ENCODE measurements around the gene RNASEH2B. TPM values are rescaled to one million over a fixed set of nuclear protein-coding genes. Genes with fewer than 3 reads are reported as not detected.

The RNASEH2B gene
- total and polyA plus RNA-seq, 12 donors: 23.5 to 77.1 (median 33.0) TPM

- 94 to 97% (median 95%) methylated on average over 2 of the region's 2 CpGs for WGBS, 4 donors
- no peak for TF ChIP-seq CTCF (IDR thresholded peaks at IDR 0.05)
- no peak for TF ChIP-seq POLR2A (IDR thresholded peaks at IDR 0.05)
- Histone ChIP-seq H3K27me3 (no peaks in the 10 kb centered on the region), H3K4me3 (no peak overlapping the region), H3K36me3 (replicated peaks in 1 of 2) (no peaks in the 10 kb centered on the region), H3K27ac (no peak overlapping the region), H3K9me3 (replicated peaks in 1 of 3) (no peaks in the 10 kb centered on the region), H3K4me1 (replicated peaks in 1 of 2) (no peaks in the 10 kb centered on the region)
- DNase-seq: no peak
- intact Hi-C loops (cut with DNase I): no loop called here
These were observed 7.9 kb upstream of the RNASEH2B start for GRCh38 chr13:50901701-50902100.

GRCh38 chr13:50905256-50905655 lies 4.3 kb upstream of the RNASEH2B start:
- 79 to 83% (median 81%) methylated on average over 4 of the region's 4 CpGs for WGBS, 4 donors
- no peaks in the 10 kb centered on the region for H3K27me3 ChIP-seq
- TF ChIP-seq POLR2A (IDR thresholded peaks at IDR 0.05) (no peak), CTCF (IDR thresholded peaks at IDR 0.05) (no peak)
- no peak overlapping the region for H3K4me3 ChIP-seq
- H3K9me3 ChIP-seq (replicated peaks in 1 of 3): no peaks in the 10 kb centered on the region
- DNase-seq: no peak
- H3K36me3 ChIP-seq (replicated peaks in 1 of 2): no peaks in the 10 kb centered on the region
- H3K27ac ChIP-seq: no peak overlapping the region
- peaks cover 0 to 4% of the 10 kb centered on the region in 2 donors for H3K4me1 ChIP-seq (replicated peaks in 1 of 2)
- intact Hi-C loops (cut with DNase I): no loop called here

- H3K4me1 ChIP-seq (replicated peaks in 1 of 2): peaks cover 3 to 19% of the 10 kb centered on the region in 2 donors
- no peaks in the 10 kb centered on the region for H3K27me3 ChIP-seq
- TF ChIP-seq CTCF (IDR thresholded peaks at IDR 0.05) (no peak), POLR2A (IDR thresholded peaks at IDR 0.05) (no peak)
- H3K36me3 ChIP-seq (replicated peaks in 1 of 2): no peaks in the 10 kb centered on the region
- H3K4me3 ChIP-seq: no peak overlapping the region
- 93 to 96% (median 95%) methylated on average over 7 of the region's 7 CpGs for WGBS, 4 donors
- DNase-seq: no peak
- no peaks in the 10 kb centered on the region for H3K9me3 ChIP-seq (replicated peaks in 1 of 3)
- intact Hi-C loops (cut with DNase I): no loop called here
- H3K27ac ChIP-seq: no peak overlapping the region
These were observed 1.8 kb upstream of the RNASEH2B start for GRCh38 chr13:50907781-50908180.

- Histone ChIP-seq H3K4me1 (replicated peaks in 1 of 2) (peaks cover 3 to 19% of the 10 kb centered on the region in 2 donors), H3K36me3 (replicated peaks in 1 of 2) (no peaks in the 10 kb centered on the region), H3K27me3 (no peaks in the 10 kb centered on the region), H3K4me3 (no peak overlapping the region), H3K27ac (no peak overlapping the region), H3K9me3 (replicated peaks in 1 of 3) (no peaks in the 10 kb centered on the region)
- no peak for DNase-seq
- WGBS, 4 donors: 76 to 83% (median 79%) methylated on average over 4 of the region's 4 CpGs
- no peak for TF ChIP-seq POLR2A (IDR thresholded peaks at IDR 0.05)
- no peak for TF ChIP-seq CTCF (IDR thresholded peaks at IDR 0.05)
- intact Hi-C loops (cut with DNase I): no loop called here
These were observed 1.2 kb upstream of the RNASEH2B start for GRCh38 chr13:50908371-50908770.

Data from adrenal gland (tissue), 12 donors.